NCI-H526 (cell line): ENCODE data around the gene FLAD1.

Experiments used
- DNase-seq, 2 experiments: peaks; one replicate each; lab custom pipeline; 2025; lab: John Stamatoyannopoulos, UW

The FLAD1 gene

DNA sequence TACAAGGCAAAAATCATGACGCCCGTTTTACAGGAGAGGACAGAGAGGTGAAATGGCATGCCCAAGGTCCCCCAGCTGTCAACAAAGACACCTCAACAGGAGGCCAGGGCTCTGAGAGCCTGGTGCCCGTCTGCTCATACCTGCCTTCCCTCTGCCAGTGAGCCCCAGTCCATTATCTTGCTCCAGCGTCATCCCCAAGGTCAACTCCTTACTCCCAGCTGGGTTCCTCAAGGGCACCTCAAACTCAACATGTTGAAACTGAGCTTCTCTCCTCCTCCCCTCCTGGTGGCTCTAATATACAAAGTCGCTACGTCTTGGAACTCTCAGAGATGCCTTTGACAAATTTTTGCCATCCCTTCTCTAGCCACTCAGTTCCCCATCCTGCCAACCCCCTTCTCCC, 30.5 kb upstream of the FLAD1 start:
- DNase-seq, result no peak

DNA sequence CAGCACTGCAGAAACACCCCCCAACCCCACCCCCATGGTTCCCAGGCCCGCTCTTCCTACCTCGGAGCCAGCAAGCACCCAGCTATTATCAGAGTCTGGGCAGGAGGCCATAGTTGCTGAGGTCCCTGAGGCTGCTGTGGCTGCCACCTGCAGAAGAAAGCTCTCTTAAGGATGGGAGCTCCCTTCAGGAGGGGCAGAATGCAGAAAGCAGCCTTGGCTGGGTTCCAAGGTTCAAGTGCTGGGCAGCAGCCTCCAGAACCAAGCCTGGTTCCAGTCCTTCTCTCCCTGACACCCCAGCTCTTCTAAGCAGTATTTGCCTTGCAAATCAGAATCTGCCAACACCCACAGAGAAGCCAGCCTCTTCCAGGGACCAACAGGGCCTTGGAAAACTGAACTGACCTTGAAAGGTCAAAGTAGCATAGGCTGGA, 29.5 kb upstream of the FLAD1 start:
- peak; percentile 97 to 99 for DNase-seq

DNA sequence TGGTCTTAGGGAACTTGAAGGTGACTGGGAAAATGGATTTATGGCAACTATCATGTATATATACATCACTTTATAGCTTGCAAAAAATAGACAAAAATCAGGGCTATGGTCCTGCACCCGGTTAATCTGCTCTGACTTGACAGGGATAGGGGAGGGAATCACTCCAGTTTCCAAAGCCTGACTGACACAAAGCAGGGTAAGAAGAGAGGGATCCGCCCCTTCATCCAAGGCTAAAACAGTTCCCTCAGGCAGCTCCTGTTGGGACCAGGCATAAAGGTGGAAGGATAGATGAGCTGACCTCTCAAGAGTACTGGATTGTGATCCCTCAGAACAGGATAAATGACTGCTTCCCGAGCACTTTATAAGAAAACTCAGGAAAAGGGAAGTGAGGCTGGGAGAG, 28.6 kb upstream of the FLAD1 start:
- no peak for DNase-seq

DNA sequence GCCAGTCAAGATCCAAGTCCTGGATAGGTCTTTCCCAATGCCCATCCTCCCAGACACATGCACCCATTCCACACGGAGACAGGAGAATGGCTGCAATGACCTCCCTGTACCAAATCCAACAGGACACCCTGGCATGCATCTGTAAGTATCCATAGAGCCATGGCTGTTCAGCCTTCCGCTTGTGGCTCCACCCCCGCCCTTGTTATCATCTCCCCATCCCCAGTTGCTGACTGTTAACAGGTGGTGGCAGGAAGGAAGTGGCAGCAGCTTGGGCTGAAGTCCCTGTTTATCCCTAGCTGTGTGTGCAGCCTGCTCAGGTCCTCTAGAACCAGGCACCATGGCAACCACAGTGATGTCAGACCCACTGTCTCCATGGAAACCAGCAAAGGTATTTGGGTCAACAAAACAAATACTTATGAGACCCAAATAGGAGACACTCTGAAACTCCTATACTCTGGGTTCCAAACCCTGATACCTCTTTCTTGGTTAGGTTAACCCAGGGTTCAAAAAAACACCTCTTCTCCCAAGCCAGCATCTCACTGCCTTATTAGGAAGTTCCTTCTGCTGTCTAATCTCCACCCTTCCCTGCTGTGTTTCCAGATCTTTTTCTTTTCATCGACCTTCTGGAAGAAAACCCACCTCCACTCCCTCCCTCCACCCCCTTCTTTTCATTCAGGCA, 28.0 kb upstream of the FLAD1 start:
- peak; percentile 58 to 73 for DNase-seq

DNA sequence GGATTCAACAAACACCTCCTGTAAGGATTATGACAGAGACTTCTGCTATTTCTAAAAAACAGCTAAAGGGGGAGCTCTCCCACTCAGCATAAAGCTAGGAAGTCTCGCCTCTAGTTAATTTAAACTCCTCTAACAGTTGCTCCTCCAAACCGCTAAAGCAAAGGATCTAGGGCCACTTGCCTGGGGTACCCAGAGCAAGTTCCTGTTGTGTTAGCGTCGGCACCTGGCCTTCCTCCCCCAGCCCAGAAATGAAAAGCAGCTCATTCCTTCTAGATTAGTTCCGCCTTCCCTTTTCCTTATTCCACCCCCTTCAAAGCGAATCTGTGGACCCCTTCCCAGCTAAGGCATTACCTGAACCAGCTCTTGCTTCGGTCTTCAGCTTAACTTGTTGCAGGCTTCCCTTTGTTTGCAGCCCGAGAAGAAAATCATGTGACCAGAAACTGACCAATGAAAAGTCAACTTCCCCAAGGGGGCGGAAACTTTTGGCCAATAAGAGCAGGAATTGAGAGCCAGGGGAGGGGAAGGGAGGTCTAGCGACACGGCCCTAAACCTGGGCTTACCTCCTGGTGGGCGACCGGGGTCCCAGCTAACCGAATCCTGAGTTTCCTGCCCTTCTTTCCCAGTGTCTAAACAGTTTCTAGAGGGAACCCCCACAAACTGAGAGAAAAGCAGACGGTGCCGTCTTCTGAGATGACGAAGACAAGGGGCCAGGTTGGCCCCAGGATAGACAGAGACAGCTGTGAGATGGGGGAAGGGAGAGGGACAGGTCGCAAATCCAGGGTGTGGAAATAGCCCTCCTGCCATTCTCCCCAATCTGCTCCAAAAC, 27.2 kb upstream of the FLAD1 start, which contains the start of gene PBXIP1:
PBXIP1 (minus strand) TSS at position 382 of the 826 bp plus-strand sequence. CDS start 2,378 bp downstream, outside the sequence.
- DNase-seq, result peak; percentile 98 to 99

DNA sequence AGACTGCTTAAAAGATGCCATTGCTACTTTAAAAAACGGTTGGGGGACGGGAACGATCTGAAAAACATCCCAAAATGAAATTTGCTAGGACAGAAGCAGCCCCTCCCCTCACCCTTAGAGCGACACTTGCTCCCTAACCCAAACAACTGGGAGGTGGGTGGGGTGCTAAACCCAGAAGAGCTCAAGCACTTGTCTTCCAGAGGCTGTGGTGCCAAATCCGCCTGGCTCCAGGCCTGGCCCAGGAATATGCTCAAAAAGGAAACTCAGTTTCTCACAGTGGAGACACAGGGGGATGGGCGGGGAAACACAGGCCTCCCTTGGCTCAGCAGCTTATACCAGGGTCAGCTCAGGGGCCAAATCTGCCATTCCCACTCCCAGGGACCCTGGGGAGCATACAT, 26.6 kb upstream of the FLAD1 start:
- DNase-seq, result no peak

DNA sequence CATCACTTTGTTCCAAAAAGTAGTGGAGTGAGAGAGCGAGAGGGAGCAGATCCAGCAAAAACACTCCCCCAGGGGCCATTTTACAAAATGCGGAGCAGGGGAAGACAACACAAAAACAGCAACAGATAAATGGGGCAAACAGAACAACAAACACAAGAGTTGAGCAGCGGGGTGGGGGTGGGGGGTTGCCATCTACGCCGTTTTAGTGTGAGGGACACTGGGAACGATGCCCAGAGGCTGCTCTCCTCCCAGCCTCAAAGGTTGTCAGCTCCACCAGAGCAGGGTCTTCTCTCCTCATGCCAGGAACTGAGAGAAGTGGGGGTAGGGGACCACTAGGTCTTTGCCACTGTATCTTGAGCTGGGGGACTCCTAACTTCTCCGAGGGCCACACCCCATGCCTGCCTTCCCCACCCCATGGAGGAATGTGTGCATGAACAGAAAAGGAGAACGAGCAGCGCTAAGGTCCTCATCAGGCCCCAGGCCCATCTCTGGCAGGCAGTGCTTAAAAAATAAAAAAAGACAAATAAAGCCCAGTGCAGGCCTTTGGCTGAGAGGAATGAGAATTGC, 26.0 kb upstream of the FLAD1 start:
- DNase-seq, result no peak

DNA sequence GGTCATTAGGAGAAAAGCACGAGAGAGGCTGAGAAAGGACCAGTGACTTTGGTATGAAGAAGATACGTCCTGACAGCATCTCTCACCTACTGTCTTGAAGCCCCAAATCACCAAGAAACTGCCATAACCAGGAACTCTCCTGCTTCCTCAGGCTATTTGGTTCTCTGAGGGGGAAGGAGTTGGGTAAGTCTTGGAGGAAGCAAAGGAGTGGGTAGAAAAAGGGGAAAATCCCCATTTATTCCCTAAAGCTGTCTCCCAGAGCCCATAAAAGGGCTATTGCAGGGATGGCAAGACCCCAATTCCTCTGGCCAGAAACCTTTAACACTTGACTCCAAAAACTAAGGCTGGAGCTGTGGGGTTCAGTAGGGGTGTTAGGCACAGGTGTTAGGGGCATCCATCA, 25.1 kb upstream of the FLAD1 start:
- DNase-seq, result no peak

DNA sequence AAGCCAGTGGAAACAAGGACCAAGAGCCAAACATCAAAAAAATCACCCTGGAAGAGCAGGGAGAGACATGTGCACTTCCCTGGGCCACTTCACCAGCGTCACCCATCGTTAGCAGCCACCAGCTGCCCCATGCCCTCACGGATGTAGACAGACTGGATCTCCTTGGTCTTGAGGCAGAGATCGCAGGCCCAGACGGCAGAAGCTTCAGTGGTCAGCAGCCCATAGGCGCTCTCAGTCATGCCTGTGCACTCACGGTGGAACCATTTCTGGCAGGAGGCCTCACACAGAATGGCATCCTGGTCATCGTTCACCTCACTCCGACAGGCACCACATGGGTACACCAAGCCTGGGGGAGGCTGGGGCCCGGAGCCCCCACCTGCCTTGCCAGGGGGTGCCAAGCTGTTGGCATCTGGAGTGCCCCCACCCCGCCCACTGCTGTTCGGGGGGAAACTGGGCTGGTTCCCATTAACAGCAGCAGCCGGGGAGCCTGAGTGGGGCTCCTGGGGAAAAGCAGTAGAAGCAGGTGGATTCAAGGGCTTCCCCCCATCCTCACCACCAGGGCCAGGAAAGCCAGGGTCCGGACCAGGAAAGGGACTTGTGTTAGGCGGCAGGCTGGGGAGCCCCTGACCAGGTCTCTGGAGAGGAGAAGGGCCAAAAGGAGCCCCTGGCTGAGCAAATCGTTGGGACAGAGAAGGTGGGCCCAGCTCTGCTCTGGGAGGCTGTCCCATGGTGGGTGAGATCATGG, 24.3 kb upstream of the FLAD1 start:
- DNase-seq, result no peak

DNA sequence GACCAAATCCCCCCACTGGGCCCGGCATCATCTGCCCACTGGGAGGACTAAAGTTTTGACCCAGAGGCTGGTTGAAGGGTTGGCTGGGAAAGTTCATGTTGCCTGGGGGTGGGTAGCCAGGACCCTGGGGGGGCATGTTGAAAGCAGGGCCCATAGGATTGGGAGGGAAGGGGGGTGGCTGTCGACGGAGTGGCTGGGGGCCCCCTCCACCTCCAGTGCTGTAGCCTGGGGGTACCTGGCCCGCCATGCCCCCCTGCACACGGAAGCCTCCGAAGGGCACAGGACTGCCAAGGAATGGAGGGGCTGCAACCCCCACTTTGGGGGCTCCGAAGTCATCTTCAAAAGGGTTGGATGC, 23.7 kb upstream of the FLAD1 start:
- no peak for DNase-seq

DNA sequence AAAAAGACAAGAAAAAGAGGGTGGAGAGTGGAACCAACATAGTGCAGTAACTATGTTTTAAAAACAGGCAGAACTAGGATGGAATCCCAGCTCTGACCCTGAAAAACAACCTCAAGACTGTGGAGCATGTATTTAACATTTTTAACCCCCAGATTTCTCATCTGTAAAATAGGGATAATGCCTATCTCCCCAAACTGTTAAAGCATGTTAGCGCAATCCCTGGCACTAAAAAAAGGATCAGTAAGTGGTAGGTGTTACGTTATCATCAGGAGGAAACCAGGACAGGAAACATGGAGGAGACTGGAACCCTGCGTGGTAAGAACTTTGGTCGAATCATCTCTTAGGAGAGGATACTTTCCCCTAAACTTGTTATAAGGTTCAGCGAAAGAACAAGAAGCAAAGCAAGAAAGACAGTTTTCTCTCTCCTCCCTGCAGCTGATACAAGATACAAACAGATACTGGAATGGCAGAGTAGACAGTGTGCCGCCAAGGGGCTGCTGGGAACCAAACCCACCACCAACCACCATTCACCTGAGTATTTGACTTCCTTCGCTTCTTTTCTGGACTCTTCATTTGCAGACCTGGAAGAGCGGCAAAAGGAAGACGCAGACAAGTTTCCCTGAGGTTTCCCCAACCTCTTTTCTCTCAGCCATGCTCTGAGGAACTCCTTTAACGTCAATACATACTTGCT, 22.6 kb upstream of the FLAD1 start:
- no peak for DNase-seq

DNA sequence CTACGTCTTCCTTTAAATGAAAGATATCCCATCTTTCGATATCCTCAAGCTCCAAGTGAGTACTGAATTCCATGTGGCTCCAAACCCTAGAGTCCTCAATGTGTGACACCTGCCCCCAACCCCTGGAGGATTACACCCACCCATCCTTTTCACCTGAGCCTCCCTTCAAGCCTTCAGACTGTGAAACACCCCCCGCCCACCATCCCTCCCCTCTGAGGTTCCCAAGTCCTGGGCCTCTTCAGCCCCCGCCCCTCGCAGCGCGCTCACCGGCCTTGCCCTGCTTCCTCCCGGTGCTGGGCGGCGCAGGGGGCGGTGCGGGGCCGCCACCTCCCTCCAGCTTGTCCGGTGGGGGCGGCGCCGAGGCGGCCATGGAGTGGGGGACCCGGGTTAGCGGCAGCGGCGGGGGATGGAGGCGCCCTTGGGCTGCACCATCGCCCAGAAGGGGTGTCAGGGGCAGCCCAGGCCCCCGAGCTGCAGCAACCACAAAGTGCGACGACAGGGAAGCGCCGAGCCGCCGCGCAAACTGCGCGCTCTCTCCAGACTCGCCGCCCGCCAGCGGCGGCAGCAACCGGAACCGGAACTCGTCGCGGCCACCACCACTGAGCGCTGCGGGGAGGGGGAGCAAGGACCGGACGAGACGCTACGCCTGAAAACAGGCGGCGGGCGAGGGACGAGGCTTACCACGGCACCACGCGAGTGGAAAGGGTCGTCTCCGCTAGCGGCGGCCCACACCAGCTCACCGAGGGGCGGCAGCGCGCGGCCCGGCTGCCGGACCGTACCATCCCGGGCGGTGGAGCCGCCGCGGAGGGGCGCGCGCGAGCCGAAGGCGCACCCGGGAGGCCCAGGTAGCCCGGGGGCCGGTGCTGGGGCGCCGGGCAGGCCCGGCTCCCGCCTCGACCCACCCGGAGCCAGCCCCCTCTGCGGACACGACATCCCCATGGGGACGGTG, 21.7 kb upstream of the FLAD1 start, which contains the start of gene PYGO2:
PYGO2 (minus strand) TSS at position 576 of the 949 bp plus-strand sequence; CDS start at position 370, 206 bp downstream.
- peak; percentile 87 to 97 for DNase-seq

DNA sequence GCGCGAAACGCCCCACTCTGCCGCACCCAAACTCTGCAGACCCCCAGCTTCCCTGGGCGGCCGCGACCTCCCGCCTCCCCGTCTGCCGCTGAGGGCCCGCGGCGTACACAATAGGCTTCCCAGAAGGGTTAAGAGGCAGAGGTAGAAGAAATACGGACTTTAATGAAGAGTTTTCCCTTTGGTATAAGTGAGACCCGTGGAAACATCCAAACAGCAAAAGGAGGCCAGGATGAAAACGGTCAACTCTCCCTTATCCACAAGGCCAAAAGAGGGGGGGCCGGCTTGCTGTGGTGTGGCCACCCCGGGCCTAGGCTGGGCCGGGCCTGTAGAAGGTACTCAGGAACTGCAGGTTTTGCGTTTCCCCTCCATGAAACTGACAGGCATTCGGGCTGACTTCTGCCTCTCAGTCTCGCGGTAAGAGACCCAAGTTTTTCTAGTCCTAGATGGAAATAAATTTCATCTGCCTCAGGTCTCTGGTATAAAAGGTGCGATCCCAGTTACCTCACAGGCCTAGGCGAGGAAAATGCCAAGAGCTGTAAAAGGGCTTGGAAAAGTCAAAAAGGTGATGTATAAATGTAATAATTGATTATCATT, 20.9 kb upstream of the FLAD1 start:
- peak; percentile 46 to 83 for DNase-seq

DNA sequence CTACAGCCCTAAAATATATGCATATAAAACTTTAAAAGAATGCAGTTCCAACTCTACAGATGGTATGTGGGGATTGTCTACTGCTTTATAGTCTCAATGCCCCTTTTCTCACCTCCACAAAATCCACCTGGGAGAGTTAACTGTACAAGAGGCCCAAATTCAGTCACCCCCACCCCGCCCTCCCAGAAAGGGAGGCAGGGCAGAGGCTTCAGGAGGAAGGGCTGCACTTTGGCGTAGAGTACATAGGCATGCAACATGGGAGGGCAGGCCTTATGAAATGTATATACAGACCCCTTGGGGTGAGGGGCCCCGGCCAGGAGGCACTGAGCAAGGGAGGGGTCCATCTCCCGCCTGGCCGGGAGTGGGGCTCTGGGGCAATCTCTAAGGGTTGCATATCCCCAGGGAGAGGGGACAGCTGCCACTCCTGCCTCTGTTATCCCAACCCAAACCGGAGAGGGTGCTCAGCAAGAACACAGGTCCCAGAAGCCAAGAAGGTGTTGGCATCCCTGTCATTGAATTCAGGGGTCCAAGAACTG, 20.3 kb upstream of the FLAD1 start:
- DNase-seq, result no peak

DNA sequence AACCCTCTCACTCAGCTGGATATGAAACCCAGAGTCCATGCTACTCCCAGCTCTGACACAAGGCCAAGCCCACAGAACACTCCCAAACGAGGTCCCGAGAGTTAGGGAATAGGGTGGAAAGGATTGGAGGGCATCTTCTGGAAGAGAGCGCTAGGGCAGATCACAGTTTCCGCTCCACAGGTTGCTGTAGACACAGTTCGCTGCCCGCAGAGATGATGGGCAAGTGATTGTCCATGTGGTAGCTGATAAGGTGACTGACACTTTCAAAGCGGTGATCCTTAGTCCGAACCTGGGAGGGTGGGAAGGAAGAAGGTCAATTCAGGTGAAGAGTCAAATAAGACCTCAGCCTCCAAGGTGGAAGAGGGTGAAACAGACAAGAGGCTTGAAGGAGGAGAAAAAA, 19.5 kb upstream of the FLAD1 start:
- no peak for DNase-seq

DNA sequence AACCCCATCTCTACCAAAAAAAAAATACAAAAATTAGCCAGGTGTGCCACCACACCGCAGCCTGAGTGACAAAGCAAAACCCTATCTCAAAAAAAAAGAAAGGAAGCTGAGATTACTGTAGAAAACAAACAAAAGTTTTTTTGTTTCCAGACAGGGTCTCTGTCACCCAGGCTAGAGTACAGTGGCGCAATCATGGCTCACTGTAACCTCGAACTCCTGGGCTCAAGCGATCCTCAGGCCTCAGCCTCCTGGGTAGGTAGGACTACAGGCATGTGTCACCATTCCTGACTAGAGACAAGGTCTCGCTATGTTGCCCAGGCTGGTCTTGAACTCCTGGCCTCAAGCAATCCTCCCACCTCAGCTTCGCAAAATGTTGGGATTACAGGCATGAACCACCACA, 18.8 kb upstream of the FLAD1 start:
- DNase-seq, result no peak

DNA sequence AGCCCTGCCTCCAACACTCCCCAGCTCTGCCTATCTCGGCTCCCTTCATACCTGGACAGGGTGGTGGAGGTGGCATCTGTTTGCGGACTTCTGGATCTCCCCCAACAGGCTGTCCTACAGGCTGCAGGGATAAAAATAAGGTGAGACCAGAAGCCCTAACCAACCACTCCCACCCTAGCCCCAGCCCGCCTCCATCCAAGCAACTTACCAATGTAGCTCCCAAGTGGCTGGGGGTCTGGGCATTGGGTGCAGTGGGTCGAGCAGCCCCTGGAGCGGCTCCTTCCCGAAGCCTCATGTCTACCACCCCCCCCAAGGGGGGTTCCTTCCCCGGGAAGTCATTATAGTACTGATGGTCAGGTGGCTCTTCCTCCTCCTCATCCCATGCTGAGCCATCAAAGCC, 17.0 kb upstream of the FLAD1 start:
- no peak for DNase-seq

DNA sequence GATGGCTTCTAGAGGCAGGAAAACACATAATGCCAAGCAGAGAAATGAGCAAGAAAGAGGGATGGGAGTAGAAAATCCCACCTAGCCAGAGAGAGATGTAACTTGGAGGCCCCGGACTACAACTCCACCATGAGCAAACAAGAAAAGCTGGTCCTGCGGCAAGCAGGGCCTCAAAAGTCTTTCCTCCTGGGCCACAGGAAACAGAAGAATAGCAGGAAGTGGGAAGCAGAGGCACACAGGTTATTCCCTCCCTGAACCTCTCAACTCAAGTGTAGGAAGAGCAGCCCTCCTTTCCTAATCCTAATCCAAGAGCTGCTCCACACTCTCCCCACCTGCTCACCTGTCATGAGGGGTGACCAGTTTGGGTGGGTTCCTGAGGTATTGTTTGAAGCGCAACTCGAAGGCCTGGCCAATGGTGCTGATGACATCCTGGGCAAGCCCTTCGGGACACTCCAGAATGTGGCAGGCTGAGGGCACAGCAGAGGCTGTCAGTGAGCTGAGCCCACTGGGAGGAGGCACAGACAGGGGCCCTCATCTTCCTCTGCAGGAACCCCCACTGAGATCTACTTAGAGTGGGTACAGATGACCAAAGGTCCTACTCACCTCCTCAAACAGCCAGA, 15.7 kb upstream of the FLAD1 start:
- no peak for DNase-seq

DNA sequence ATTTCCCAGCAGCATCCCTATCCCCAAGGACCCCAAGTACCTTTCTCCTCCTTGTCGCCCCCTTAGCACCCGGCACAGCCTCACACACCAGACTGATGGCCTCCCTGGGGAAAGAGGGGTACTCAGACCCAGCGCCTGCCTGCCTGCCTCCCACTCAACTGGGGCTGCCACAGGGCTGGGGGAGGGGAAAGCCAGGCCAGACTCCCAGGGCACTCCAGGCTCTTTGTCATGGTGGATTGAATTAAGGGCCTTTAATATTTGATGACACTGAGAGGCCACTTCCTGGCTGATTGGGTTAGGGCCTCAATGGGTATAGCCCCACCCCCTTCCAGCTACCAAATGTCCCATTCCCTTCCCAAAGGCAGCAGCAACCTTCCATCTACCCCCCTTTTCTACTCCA, 14.4 kb upstream of the FLAD1 start:
- DNase-seq, result no peak
